GM18951 (cell line): Measurements from ENCODE around the gene ALK.

Experiments used
- POLR2A ChIP-seq: IDR thresholded peaks from 4 replicates; pipeline ENCODE4 v1.6.1; 2011; ENCODE audit warnings: mild to moderate bottlenecking; ENCODE audit not compliant: insufficient read length, insufficient read depth; ENCODE audit errors: extremely low read depth
- in situ Hi-C: fragments of 300-500 bp; cut with MboI; formaldehyde crosslinking; loops from one replicate; pipeline ENCODE4 v1.12.0; 2022; ENCODE audit warnings: low sequenced_read_pairs, mixed read lengths, inconsistent platforms; ENCODE audit not compliant: unreplicated experiment

Gene ALK

DNA sequence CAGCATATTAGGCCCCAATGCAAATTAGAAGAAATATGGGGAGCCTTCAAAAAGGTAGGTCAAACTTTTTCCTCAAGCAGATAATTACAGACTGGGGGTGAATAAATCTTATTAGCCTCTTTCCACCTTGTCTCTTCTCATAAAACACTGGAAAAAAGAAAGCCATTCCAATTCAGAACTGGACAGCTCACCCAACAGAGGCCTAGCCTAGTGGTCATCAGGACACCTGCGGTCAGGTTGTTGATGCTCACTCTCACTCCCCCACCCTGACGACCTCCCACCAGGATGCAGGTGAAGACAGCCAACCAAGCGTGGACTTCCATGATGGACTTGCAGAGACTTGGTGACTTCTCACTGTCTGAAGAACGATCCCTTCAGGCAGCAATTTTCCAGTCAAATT lies 207.1 kb downstream of the ALK start:
- in situ Hi-C loops = no loop called here

DNA sequence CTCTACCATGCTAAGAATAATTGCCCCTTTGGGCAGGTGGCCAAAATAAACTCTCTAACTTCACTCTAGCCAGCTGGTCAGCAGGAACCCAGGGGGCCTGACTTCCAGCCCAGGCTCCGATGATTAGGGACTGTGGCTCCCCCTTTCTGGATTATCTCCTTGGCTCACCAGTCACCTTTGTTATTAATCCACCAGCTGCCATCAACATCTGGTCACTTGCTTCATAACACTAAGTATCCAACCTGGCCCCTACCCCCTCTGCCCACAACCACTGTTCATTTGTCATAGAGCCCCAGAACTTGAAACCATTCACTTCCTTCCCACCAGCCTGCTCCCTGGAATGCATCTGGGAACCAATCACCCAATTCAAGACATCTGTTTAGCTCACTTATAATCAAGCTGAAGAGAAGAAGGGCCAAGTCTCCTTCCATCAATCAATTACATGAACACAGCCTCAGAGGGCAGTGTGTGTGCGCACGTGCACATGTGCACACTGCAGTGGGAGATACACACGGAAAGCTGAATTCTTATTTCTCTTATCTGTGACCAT lies 215.1 kb downstream of the ALK start:
- TF ChIP-seq POLR2A = no peak
- in situ Hi-C loops = no loop called here

More for the DNA sequence above, 207.1 kb downstream of the ALK start:
- TF ChIP-seq POLR2A = no peak

DNA sequence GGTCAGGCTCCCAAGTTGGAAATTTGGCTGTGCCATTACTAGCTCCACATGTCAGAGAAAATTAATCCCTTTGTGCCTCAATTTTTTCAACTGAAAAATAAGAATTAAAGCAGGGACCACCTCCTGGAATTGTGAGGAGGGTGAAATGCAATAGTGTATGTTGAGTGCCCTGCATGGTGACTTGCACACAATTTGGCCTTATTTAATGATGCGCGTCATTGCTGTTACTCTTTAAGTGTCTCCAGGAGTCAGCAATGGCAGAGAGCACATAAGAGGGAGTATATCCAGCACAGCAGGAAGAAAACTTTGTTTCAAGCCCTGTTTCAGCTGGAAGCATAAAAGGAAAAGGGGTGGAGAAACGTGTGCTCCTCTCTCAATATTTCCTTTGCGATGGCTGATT lies 215.8 kb downstream of the ALK start:
- in situ Hi-C loops = no loop called here
- TF ChIP-seq POLR2A = no peak

DNA sequence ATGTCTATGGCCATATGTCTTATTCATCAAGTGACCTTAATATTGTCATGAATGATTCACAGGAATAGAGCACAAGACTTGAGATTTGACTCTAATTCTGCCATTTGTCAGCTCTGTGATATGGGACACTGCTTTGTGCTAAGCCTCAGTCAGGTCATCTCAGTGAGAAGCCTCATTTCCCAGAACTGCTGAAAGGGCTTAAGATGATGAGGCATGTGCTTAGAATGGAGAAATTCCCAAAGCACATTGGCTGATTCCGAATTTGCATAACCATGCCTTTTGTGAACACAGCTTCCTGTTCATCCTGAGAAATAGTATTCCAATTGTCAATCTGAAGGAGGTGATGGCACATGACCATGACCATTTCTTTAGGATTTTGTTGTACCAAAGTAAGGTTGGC lies 218.1 kb downstream of the ALK start:
- TF ChIP-seq POLR2A = no peak

DNA sequence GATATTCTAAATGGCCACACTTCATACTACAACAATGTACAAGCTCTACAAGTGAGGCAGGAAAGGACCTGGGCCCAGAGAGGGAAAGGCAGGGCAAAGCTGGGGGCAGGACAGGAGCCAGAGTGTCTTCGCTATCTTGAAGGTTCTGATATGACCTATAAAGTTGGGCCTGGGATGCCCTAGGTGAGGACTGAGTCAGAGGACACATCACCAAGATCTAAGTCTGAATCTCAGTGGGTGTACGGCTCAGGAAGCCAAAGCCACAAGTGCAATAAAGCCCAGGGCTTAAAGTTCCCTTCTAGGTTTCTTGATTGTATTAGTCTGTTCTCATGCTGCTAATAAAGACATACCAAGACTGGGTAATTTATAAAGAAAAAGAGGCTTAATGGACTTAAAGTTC lies 219.1 kb downstream of the ALK start:
- no peak for TF ChIP-seq POLR2A
- in situ Hi-C loops = no loop called here

More for the DNA sequence above, 218.1 kb downstream of the ALK start:
- in situ Hi-C loops = no loop called here

DNA sequence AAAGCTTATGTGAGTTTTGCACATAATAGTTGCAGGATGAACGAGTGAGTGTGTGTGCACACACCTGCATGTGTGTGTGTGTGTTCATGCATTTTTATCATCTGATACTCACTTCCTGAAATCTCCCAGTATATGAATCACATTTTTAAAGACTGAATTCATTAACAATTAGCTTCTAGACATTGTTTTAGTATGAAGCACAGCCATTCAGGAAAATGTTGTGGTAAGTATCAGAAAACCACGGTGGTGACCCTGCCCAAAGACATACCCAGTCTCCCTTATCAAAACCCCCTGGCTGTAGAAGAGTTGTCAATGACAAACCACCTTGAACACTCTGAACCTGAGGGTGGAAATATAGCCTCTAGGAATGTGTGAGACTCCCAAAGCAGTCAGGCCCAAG lies 220.8 kb downstream of the ALK start:
- in situ Hi-C loops = no loop called here
- no peak for TF ChIP-seq POLR2A

DNA sequence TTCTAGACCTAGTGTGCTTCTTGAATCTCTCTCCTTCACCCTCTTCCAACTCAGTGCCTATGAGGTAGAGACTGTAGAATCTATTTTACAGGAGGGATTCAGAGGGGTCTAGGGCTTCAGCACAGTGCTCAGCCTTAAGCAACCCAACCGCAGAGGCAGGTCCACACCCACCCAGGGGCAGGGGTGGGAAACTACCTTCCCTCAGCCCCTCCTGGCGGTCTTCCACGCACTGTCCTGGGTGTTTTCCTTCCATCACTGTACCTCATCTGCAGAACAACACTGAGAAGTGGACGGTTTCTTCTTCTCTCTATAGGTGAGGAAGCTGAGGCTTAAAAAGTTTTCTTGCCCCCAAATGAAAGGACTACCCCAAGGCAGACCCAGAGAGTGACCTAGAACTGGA lies 222.3 kb downstream of the ALK start:
- in situ Hi-C loops = no loop called here

DNA sequence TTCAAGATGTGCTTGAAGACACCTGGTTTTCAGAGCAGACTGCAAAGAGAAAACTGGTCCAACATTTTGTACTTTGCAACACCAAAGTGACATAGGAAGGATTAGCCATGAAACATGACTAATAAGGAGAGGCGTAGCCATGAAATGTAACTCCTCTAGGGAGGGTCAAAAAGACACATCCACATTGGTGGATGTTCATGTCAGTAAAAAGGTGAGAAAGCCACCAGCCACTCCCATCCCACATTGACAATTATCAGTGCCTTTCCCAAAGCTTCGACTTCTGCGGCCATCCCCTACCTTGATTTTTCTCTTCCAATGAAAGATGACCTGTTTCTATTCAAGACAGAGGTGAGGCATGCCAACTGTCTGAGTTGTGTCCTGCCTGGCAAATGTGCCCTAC lies 223.2 kb downstream of the ALK start:
- TF ChIP-seq POLR2A = no peak
- in situ Hi-C loops = no loop called here

More for the DNA sequence above, 222.3 kb downstream of the ALK start:
- TF ChIP-seq POLR2A = no peak

DNA sequence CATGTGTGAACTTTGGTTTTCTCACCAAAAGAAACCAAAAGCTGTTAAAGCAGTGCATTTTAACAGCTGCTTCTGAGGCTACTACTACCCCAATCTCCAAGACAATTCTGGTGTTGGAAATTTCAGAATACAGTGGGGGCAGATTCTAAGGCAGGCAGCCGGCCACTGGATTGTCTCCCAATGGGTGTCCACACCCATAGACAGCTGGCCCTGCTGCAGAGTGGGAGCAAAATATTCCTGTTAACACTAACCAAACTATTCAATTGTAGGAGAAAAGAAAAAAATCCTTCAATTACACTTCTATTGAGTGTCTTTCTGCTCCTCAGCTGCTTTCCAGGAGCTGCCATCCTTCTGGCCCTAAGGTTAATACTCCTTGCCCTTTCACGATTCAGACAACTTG lies 223.7 kb downstream of the ALK start:
- TF ChIP-seq POLR2A = no peak
- in situ Hi-C loops = no loop called here

DNA sequence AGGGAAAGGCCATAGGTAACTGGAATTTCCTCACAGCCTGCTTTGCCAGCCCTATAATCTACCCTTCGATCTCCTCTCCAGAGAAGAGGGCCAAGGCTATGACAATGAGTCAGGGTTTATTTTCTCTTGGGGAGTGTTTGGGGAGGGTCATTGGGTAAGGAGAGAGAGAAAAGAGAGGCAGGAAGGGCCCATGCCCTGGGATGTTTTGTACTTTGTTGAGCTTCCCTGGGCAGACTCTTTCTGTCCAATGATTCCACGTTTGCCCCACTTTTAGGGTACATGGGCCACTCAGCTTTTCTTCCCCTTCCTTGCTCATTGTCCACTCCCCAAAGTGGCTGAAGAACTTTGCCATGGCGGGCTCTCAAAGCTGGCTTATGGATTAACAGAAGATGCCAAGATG lies 224.2 kb downstream of the ALK start:
- in situ Hi-C loops = no loop called here
- no peak for TF ChIP-seq POLR2A

DNA sequence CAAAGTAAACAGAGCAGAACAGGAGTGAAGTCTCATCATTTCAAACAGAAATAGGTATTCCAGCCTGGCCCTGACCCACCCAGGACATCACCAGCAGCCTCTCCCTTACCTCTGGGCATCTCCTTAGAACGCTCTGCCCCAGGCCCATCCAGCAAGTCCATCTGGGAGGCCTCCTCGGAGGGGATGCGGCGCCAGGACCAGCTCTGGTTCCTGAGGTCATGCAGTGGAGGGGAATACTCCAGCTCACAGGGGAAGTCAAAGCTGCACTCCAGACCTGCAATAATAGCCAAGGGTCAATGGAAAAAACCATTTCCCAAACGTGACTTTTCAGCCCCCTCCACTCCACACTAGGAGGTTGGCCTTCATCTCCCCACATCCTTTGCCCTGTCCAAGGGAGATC lies 226.6 kb downstream of the ALK start:
- TF ChIP-seq POLR2A = no peak
- in situ Hi-C loops = no loop called here

DNA sequence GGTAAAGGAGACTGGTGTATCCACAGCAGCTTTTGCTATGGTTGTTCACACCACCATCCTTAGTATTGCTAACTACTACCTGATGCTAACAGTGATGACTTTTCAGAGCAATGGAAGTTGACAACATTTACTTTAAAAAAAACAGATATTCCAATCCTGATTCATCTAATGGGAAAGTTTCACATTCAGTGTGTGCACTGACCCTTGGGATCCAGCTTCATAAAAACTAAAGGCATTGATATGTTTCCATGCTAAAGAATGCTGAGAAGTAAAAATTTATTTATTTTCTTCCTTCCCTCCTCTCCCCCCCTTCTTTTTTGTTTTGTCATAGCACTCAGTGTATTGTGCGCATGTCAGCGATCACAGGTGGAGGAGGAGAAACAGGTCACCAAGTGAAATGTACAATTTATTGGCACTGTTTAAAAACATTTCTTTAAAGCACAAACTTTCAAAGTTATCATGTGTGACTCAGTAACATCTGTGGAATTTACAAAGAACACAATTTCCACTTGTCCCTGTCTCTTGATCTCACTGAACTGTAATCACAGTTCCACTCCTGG lies 229.9 kb downstream of the ALK start:
- no peak for TF ChIP-seq POLR2A
- in situ Hi-C loops = no loop called here

DNA sequence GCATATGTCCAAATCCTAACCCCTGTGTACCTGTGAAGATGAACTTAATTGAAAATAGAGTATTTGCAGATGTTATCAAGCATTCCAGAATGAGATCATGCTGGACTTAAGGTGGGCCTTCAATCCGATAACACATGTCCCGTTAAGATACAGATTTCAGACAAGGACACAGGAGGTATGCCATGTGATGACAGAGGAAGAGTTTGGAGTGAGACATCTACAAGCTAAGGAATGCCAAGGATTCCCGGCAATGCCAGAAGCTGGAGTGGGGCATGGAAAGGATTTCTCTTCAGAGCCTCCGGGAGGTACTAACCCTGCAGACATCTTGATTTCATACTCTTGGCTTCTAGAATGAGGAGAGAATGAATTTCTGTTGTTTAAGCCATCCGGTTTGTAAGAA lies 231.7 kb downstream of the ALK start:
- TF ChIP-seq POLR2A = no peak
- in situ Hi-C loops = no loop called here

DNA sequence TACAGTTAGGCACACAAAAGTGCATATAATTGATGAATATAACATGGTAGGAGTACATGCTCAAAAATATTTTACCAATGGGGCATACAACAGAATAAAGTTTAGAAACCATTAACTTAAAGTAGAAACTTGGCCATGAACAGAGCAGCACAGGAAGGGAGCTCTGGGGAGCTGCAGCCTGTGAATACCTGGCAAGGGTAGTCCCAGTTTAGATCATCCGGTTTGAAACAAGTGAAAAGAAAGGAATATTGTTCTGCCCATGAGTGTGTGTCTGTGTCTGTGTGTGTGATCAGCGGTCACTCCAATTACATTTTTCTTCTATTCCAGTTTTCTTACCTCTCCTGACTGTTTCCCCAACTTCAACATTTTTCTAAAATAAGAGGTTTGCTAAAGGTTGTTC lies 233.0 kb downstream of the ALK start:
- in situ Hi-C loops = no loop called here
- TF ChIP-seq POLR2A = no peak

DNA sequence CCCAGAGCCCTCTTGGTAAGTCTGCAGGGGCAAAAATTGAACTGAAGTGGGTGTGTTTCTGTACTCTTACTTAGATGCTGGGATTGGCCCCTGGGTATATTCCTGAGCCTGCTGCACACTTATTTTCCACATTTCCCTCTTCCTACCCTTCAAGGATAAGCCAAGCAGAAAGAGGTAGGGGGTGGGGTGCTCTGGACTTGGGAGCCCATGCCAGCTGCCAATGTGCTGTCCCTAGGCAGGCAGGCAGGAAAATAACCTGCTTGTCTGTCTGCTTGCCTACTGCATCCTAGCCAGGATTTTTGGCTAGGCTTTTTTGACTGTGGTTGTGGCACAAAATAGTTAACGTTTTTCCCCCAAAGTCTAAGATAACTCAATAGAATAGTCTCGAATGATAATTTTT lies 234.3 kb downstream of the ALK start:
- in situ Hi-C loops = no loop called here
- no peak for TF ChIP-seq POLR2A
